Measurements from ENCODE around the gene STK39. TPM values are rescaled to one million over a fixed set of nuclear protein-coding genes. Genes with fewer than 3 reads are reported as not detected.

STK39 gene
- total RNA-seq, 1 experiment from 2014 or later, result 15.9 TPM

GRCh38 chr2:168005586-168005985 is 241.8 kb downstream of the STK39 start:
- intact Hi-C loops (cut with micrococcal nuclease; ENCODE audit: unreplicated experiment), result no loop called here
- no peaks in the 10 kb centered on the region for H3K27me3 ChIP-seq (replicated peaks; ENCODE audit: insufficient read depth, low read depth, low read length, poor library complexity)
- H3K4me3 ChIP-seq (ENCODE audit: low read depth, low read length, poor library complexity, severe bottlenecking), result no peak overlapping the region
- H3K27ac ChIP-seq (ENCODE audit: low read depth, low read length, poor library complexity, severe bottlenecking), result no peak overlapping the region
- H3K36me3 ChIP-seq (ENCODE audit: insufficient read depth, low read length, poor library complexity, severe bottlenecking), result no peaks in the 10 kb centered on the region
- no peak for DNase-seq (ENCODE audit: low spot score)
- CTCF ChIA-PET, result no interaction called here
- H3K9me3 ChIP-seq (ENCODE audit: low read depth, low read length, poor library complexity, severe bottlenecking), result no peaks in the 10 kb centered on the region
- TF ChIP-seq EZH2 (IDR thresholded peaks at IDR 0.05; ENCODE audit: borderline replicate concordance, low read depth, low read length, poor library complexity, severe bottlenecking) (no peak), CTCF (conservative IDR thresholded peaks at IDR 0.05; ENCODE audit: low read depth, low read length) (no peak)
- POLR2A ChIA-PET (ENCODE audit: low non-redundant PET), result no interaction called here
- BruUV-seq (replicated peaks), result no TSS peak
- peaks cover 13% of the 10 kb centered on the region for H3K4me1 ChIP-seq (ENCODE audit: insufficient read depth, low read length, poor library complexity, severe bottlenecking)

- Histone ChIP-seq H3K27ac (ENCODE audit: low read depth, low read length, poor library complexity, severe bottlenecking) (no peak overlapping the region), H3K36me3 (ENCODE audit: insufficient read depth, low read length, poor library complexity, severe bottlenecking) (no peaks in the 10 kb centered on the region), H3K4me3 (ENCODE audit: low read depth, low read length, poor library complexity, severe bottlenecking) (no peak overlapping the region), H3K27me3 (replicated peaks; ENCODE audit: insufficient read depth, low read depth, low read length, poor library complexity) (no peaks in the 10 kb centered on the region), H3K9me3 (ENCODE audit: low read depth, low read length, poor library complexity, severe bottlenecking) (no peaks in the 10 kb centered on the region), H3K4me1 (ENCODE audit: insufficient read depth, low read length, poor library complexity, severe bottlenecking) (peaks cover 13% of the 10 kb centered on the region)
- BruUV-seq (replicated peaks), result no TSS peak
- TF ChIP-seq EZH2 (IDR thresholded peaks at IDR 0.05; ENCODE audit: borderline replicate concordance, low read depth, low read length, poor library complexity, severe bottlenecking) (no peak), CTCF (conservative IDR thresholded peaks at IDR 0.05; ENCODE audit: low read depth, low read length) (no peak)
- ChIA-PET CTCF (no interaction called here), POLR2A (ENCODE audit: low non-redundant PET) (no interaction called here)
- no peak for DNase-seq (ENCODE audit: low spot score)
- intact Hi-C loops (cut with micrococcal nuclease; ENCODE audit: unreplicated experiment), result no loop called here
Measured at GRCh38 chr2:168003876-168004275, 243.5 kb downstream of the STK39 start.

GRCh38 chr2:168002021-168002553 is 245.3 kb downstream of the STK39 start:
- peak; percentile 49 for DNase-seq (ENCODE audit: low spot score)
- Histone ChIP-seq H3K4me1 (ENCODE audit: insufficient read depth, low read length, poor library complexity, severe bottlenecking) (peaks cover 13% of the 10 kb centered on the region), H3K27ac (ENCODE audit: low read depth, low read length, poor library complexity, severe bottlenecking) (no peak overlapping the region), H3K36me3 (ENCODE audit: insufficient read depth, low read length, poor library complexity, severe bottlenecking) (no peaks in the 10 kb centered on the region), H3K9me3 (ENCODE audit: low read depth, low read length, poor library complexity, severe bottlenecking) (no peaks in the 10 kb centered on the region), H3K27me3 (replicated peaks; ENCODE audit: insufficient read depth, low read depth, low read length, poor library complexity) (no peaks in the 10 kb centered on the region), H3K4me3 (ENCODE audit: low read depth, low read length, poor library complexity, severe bottlenecking) (no peak overlapping the region)
- ChIA-PET CTCF (no interaction called here), POLR2A (ENCODE audit: low non-redundant PET) (no interaction called here)
- intact Hi-C loops (cut with micrococcal nuclease; ENCODE audit: unreplicated experiment), result no loop called here
- BruUV-seq (replicated peaks), result no TSS peak
- TF ChIP-seq EZH2 (IDR thresholded peaks at IDR 0.05; ENCODE audit: borderline replicate concordance, low read depth, low read length, poor library complexity, severe bottlenecking) (no peak), CTCF (conservative IDR thresholded peaks at IDR 0.05; ENCODE audit: low read depth, low read length) (no peak)

All from A673 (cell line).